ENCODE results near the gene GPR26. TPM values are rescaled to one million over a fixed set of nuclear protein-coding genes. Genes with fewer than 3 reads are reported as not detected.
A peak's percentile ranks its signal among the peaks of the same experiment; 100 is the strongest.

GPR26 gene
- total and polyA plus RNA-seq, 12 donors: not detected

- DNase-seq: peak in 1 of 7 donors; percentile 2
- Histone ChIP-seq H3K4me3 (no peak overlapping the region), H3K4me1 (replicated peaks in 1 of 2) (no peaks in the 10 kb centered on the region), H3K27me3 (no peaks in the 10 kb centered on the region), H3K27ac (no peak overlapping the region), H3K36me3 (replicated peaks in 1 of 2) (no peaks in the 10 kb centered on the region), H3K9me3 (replicated peaks in 1 of 3) (no peaks in the 10 kb centered on the region)
- WGBS, 4 donors: 66 to 81% (median 73%) methylated on average over 5 of the region's 5 CpGs
- intact Hi-C loops (cut with DNase I): no loop called here
- TF ChIP-seq POLR2A (IDR thresholded peaks at IDR 0.05) (no peak), CTCF (IDR thresholded peaks at IDR 0.05) (no peak)
Observed at GRCh38 chr10:123635131-123635530, 31.0 kb upstream of the GPR26 start.

GRCh38 chr10:123635745-123636144, 30.4 kb upstream of the GPR26 start:
- Histone ChIP-seq H3K27me3 (no peaks in the 10 kb centered on the region), H3K27ac (no peak overlapping the region), H3K4me3 (no peak overlapping the region), H3K36me3 (replicated peaks in 1 of 2) (no peaks in the 10 kb centered on the region), H3K9me3 (replicated peaks in 1 of 3) (no peaks in the 10 kb centered on the region), H3K4me1 (replicated peaks in 1 of 2) (no peaks in the 10 kb centered on the region)
- 19 to 35% (median 28%) methylated on average over 2 of the region's 2 CpGs for WGBS, 4 donors
- TF ChIP-seq POLR2A (IDR thresholded peaks at IDR 0.05): no peak
- TF ChIP-seq CTCF (IDR thresholded peaks at IDR 0.05): no peak
- no peak for DNase-seq
- intact Hi-C loops (cut with DNase I): no loop called here

GRCh38 chr10:123636598-123637325, 29.4 kb upstream of the GPR26 start:
- H3K27me3 ChIP-seq: no peaks in the 10 kb centered on the region
- H3K9me3 ChIP-seq (replicated peaks in 1 of 3): no peaks in the 10 kb centered on the region
- no peaks in the 10 kb centered on the region for H3K4me1 ChIP-seq (replicated peaks in 1 of 2)
- intact Hi-C loops (cut with DNase I): no loop called here
- TF ChIP-seq POLR2A (IDR thresholded peaks at IDR 0.05) (no peak), CTCF (IDR thresholded peaks at IDR 0.05) (no peak)
- H3K4me3 ChIP-seq: no peak overlapping the region
- H3K27ac ChIP-seq: no peak overlapping the region
- peak in 1 of 7 donors; percentile 2 for DNase-seq
- 75 to 87% (median 82%) methylated on average over 8 of the region's 8 CpGs for WGBS, 4 donors
- no peaks in the 10 kb centered on the region for H3K36me3 ChIP-seq (replicated peaks in 1 of 2)

GRCh38 chr10:123637326-123637880, 28.8 kb upstream of the GPR26 start:
- no peaks in the 10 kb centered on the region for H3K4me1 ChIP-seq (replicated peaks in 1 of 2)
- TF ChIP-seq CTCF (IDR thresholded peaks at IDR 0.05): no peak
- TF ChIP-seq POLR2A (IDR thresholded peaks at IDR 0.05): no peak
- DNase-seq: peak in 1 of 7 donors; percentile 25

More at GRCh38 chr10:123637326-123637880, 28.8 kb upstream of the GPR26 start:
- Histone ChIP-seq H3K27ac (no peak overlapping the region), H3K9me3 (replicated peaks in 1 of 3) (no peaks in the 10 kb centered on the region), H3K27me3 (no peaks in the 10 kb centered on the region), H3K4me3 (no peak overlapping the region), H3K36me3 (replicated peaks in 1 of 2) (no peaks in the 10 kb centered on the region)
- intact Hi-C loops (cut with DNase I): no loop called here
- 58 to 65% (median 62%) methylated on average over 6 of the region's 6 CpGs for WGBS, 4 donors
